DOHH2 (cell line): ENCODE measurements around the gene ITGA8.
"Not testable (repeated sequence)": the region's sequence is repeated elsewhere in the genome, so short reads cannot be mapped to it uniquely, and the experiment has no call there.

Experiments used
- H3F3A ChIP-seq: fragments of 200-600 bp; sonication (generic), shearing (Covaris generic); 2 replicates; pipeline ENCODE4 v1.6.0; 2016; ENCODE audit warnings: antibody characterized with exemption, mild to moderate bottlenecking; ENCODE audit not compliant: control insufficient read depth, insufficient read depth
- H3K27ac ChIP-seq: fragments of 200-600 bp; sonication (generic); 2 replicates; pipeline ENCODE4 v1.5.1; 2014; ENCODE audit warnings: low read depth, mild to moderate bottlenecking, low read length, moderate library complexity
- H3K27me3 ChIP-seq: fragments of 200-600 bp; sonication (generic); 2 replicates; pipeline ENCODE4 v1.6.1; 2014; ENCODE audit warnings: mild to moderate bottlenecking, low read length, mixed read lengths; ENCODE audit not compliant: control insufficient read depth
- H3K36me3 ChIP-seq: fragments of 200-600 bp; sonication (generic); 2 replicates; pipeline ENCODE4 v1.6.1; 2014; ENCODE audit warnings: mild to moderate bottlenecking, low read length, moderate library complexity, mixed read lengths; ENCODE audit not compliant: control insufficient read depth
- H3K4me1 ChIP-seq: fragments of 200-600 bp; sonication (generic); 2 replicates; pipeline ENCODE4 v1.6.1; 2014; ENCODE audit warnings: mild to moderate bottlenecking, low read length, mixed read lengths; ENCODE audit not compliant: control insufficient read depth
- H3K4me2 ChIP-seq: fragments of 200-600 bp; sonication (generic); 2 replicates; pipeline ENCODE4 v1.6.0; 2014; ENCODE audit warnings: mild to moderate bottlenecking, low read length, moderate library complexity
- H3K4me3 ChIP-seq: fragments of 200-600 bp; sonication (generic); 2 replicates; pipeline ENCODE4 v1.5.1; 2014; ENCODE audit warnings: mild to moderate bottlenecking, low read length, mixed read lengths
- H3K79me2 ChIP-seq: fragments of 200-600 bp; sonication (generic); 2 replicates; pipeline ENCODE4 v1.6.1; 2014; ENCODE audit warnings: mild to moderate bottlenecking, low read length, mixed read lengths; ENCODE audit not compliant: control insufficient read depth
- H3K9me2 ChIP-seq: fragments of 200-600 bp; sonication (generic); replicated peaks from 2 replicates; pipeline ENCODE4 v1.6.1; 2014; ENCODE audit warnings: mild to moderate bottlenecking, low read length, mixed read lengths; ENCODE audit not compliant: control insufficient read depth
- H3K9me3 ChIP-seq: fragments of 200-600 bp; sonication (generic); 2 replicates; pipeline ENCODE4 v1.6.1; 2014; ENCODE audit warnings: antibody characterized with exemption, low read length, mixed read lengths; ENCODE audit not compliant: control insufficient read depth, insufficient read depth
- H4K20me1 ChIP-seq: fragments of 200-600 bp; sonication (generic); 2 replicates; pipeline ENCODE4 v1.6.0; 2014; ENCODE audit warnings: low read depth, mild to moderate bottlenecking, antibody characterized with exemption, low read length, moderate library complexity; ENCODE audit not compliant: control insufficient read depth, insufficient read depth
- CTCF ChIP-seq: fragments of 200-600 bp; sonication (generic); IDR thresholded peaks from one replicate; pipeline ENCODE4 v1.5.1; 2014; ENCODE audit warnings: antibody characterized with exemption, mild to moderate bottlenecking, low read depth, low read length; ENCODE audit not compliant: poor library complexity, severe bottlenecking
- EZH2phosphoT487 ChIP-seq: fragments of 200-600 bp; sonication (generic); IDR thresholded peaks from 2 replicates; pipeline ENCODE4 v1.6.1; 2017; ENCODE audit warnings: borderline replicate concordance, mild to moderate bottlenecking, antibody characterized with exemption, low read length, moderate library complexity, mixed read lengths

Gene ITGA8

GRCh38 chr10:15478950-15479349, 240.8 kb downstream of the ITGA8 start:
- H3K4me1 ChIP-seq, result no peaks in the 10 kb centered on the region
- no peaks in the 10 kb centered on the region for H3K79me2 ChIP-seq
- H3K27me3 ChIP-seq, result no peaks in the 10 kb centered on the region; the same call in 1 of the 2 replicates
- no peaks in the 10 kb centered on the region for H3F3A ChIP-seq
- H3K36me3 ChIP-seq, result no peaks in the 10 kb centered on the region
- no peak overlapping the region for H3K4me2 ChIP-seq
- no peaks in the 10 kb centered on the region for H4K20me1 ChIP-seq
- no peak overlapping the region for H3K4me3 ChIP-seq
- H3K9me2 ChIP-seq, result no peaks in the 10 kb centered on the region
- TF ChIP-seq EZH2phosphoT487 (no peak), CTCF (no peak)
- no peak overlapping the region for H3K27ac ChIP-seq
- no peaks in the 10 kb centered on the region for H3K9me3 ChIP-seq

GRCh38 chr10:15478429-15478828, 241.3 kb downstream of the ITGA8 start:
- H3K27ac ChIP-seq, result no peak overlapping the region
- no peak overlapping the region for H3K4me2 ChIP-seq
- H3K4me1 ChIP-seq, result no peaks in the 10 kb centered on the region
- TF ChIP-seq CTCF (no peak), EZH2phosphoT487 (no peak)
- H4K20me1 ChIP-seq, result no peaks in the 10 kb centered on the region
- H3K9me2 ChIP-seq, result no peaks in the 10 kb centered on the region
- no peaks in the 10 kb centered on the region for H3F3A ChIP-seq
- no peaks in the 10 kb centered on the region for H3K9me3 ChIP-seq
- H3K27me3 ChIP-seq, result no peaks in the 10 kb centered on the region; the same call in 1 of the 2 replicates
- H3K79me2 ChIP-seq, result no peaks in the 10 kb centered on the region
- H3K36me3 ChIP-seq, result no peaks in the 10 kb centered on the region
- H3K4me3 ChIP-seq, result no peak overlapping the region

- Histone ChIP-seq H3K36me3 (no peaks in the 10 kb centered on the region), H3K4me3 (no peak overlapping the region), H3K79me2 (no peaks in the 10 kb centered on the region), H3K9me3 (no peaks in the 10 kb centered on the region), H3K4me1 (no peaks in the 10 kb centered on the region), H3K4me2 (no peak overlapping the region), H3K27ac (no peak overlapping the region), H3K9me2 (no peaks in the 10 kb centered on the region), H4K20me1 (no peaks in the 10 kb centered on the region), H3K27me3 (no peaks in the 10 kb centered on the region; the same call in 1 of the 2 replicates), H3F3A (no peaks in the 10 kb centered on the region)
- TF ChIP-seq EZH2phosphoT487 (no peak), CTCF (no peak)
Measured at GRCh38 chr10:15476337-15476736, 243.4 kb downstream of the ITGA8 start.

GRCh38 chr10:15475439-15475838, 244.3 kb downstream of the ITGA8 start:
- not testable (repeated sequence) for H3K36me3 ChIP-seq, H3K4me1 ChIP-seq, H3K4me2 ChIP-seq, H3K27me3 ChIP-seq, H3K9me3 ChIP-seq, H3K79me2 ChIP-seq, H4K20me1 ChIP-seq, H3K9me2 ChIP-seq, H3K27ac ChIP-seq, H3F3A ChIP-seq, H3K4me3 ChIP-seq
